ENCODE results near the gene APLF. TPM values are rescaled to one million over a fixed set of nuclear protein-coding genes. Genes with fewer than 3 reads are reported as not detected.

APLF gene
- total and polyA plus RNA-seq, 2 experiments from 2014 or later = 1.5 to 5.0 TPM

DNA sequence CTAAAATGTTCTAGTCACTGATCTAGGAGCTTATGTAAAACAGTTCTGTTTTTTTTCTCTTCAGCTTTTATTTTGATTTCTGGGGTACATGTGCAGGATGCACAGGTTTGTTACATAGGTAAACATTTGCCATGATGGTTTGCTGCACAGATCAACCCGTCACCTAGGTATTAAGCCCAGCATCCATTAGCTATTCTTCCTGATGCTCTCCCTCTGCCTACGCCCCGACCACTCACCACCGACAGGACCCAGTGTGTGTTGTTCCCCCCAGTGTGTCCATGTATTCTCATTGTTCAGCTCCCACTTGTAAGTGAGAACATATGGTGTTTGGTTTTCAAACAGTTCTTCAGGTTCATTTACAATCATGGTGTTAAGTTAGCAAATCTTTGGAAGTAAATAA is 91.2 kb downstream of the APLF start:
- Histone ChIP-seq H3K36me3 (replicated peaks; ENCODE audit: insufficient read depth, low read depth) (no peaks in the 10 kb centered on the region), H3K27me3 (no peaks in the 10 kb centered on the region), H4K20me1 (ENCODE audit: insufficient read depth, poor library complexity, severe bottlenecking) (no peaks in the 10 kb centered on the region), H3K4me1 (ENCODE audit: insufficient read depth) (no peaks in the 10 kb centered on the region), H3K4me3 (no peak overlapping the region), H3K4me2 (no peak overlapping the region), H3K9me2 (replicated peaks; ENCODE audit: insufficient read depth) (no peaks in the 10 kb centered on the region), H2AFZ (no peak overlapping the region), H3K9me3 (ENCODE audit: low read depth) (no peaks in the 10 kb centered on the region), H3K27ac (no peak overlapping the region), H3K79me2 (no peaks in the 10 kb centered on the region)
- no peak for DNase-seq (ENCODE audit: low spot score)
- no peak for TF ChIP-seq EZH2phosphoT487 (IDR thresholded peaks at IDR 0.05; ENCODE audit: low read depth, severe bottlenecking, unreplicated experiment)
- TF ChIP-seq EZH2 (IDR thresholded peaks at IDR 0.05; ENCODE audit: borderline replicate concordance) = no peak
- TF ChIP-seq, protein P1, sequence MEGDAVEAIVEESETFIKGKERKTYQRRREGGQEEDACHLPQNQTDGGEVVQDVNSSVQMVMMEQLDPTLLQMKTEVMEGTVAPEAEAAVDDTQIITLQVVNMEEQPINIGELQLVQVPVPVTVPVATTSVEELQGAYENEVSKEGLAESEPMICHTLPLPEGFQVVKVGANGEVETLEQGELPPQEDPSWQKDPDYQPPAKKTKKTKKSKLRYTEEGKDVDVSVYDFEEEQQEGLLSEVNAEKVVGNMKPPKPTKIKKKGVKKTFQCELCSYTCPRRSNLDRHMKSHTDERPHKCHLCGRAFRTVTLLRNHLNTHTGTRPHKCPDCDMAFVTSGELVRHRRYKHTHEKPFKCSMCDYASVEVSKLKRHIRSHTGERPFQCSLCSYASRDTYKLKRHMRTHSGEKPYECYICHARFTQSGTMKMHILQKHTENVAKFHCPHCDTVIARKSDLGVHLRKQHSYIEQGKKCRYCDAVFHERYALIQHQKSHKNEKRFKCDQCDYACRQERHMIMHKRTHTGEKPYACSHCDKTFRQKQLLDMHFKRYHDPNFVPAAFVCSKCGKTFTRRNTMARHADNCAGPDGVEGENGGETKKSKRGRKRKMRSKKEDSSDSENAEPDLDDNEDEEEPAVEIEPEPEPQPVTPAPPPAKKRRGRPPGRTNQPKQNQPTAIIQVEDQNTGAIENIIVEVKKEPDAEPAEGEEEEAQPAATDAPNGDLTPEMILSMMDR (IDR thresholded peaks at IDR 0.05; ENCODE audit: poor library complexity) = no peak
- WGBS (ENCODE audit: low lambda C conversion rate, missing lambda C conversion rate) = 92% methylated on average over 4 of the region's 4 CpGs

DNA sequence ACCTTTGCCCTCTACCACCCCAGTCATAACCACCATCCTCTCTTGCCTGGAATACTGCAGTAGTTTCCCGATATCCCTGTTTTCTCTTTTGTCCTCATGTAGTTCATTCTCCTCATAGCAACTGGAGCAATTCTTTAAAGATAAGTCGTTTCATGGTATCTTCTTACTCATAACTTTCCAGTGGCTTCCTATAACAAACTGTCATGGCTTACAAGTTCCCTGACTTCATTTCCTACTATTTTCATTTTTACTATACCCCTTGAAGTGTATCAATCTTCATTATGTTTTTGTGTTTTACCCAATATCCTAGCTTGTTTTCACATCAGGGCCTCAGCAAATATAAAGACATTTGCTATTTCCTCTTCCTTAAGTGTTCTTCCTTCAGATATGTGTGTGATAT is 92.3 kb downstream of the APLF start:
- Histone ChIP-seq H3K4me2 (no peak overlapping the region), H2AFZ (no peak overlapping the region), H3K4me1 (ENCODE audit: insufficient read depth) (no peaks in the 10 kb centered on the region), H3K27ac (no peak overlapping the region), H3K27me3 (no peaks in the 10 kb centered on the region), H3K9me3 (ENCODE audit: low read depth) (no peaks in the 10 kb centered on the region), H4K20me1 (ENCODE audit: insufficient read depth, poor library complexity, severe bottlenecking) (no peaks in the 10 kb centered on the region), H3K36me3 (replicated peaks; ENCODE audit: insufficient read depth, low read depth) (no peaks in the 10 kb centered on the region), H3K9me2 (replicated peaks; ENCODE audit: insufficient read depth) (no peaks in the 10 kb centered on the region), H3K4me3 (no peak overlapping the region), H3K79me2 (no peaks in the 10 kb centered on the region)
- WGBS (ENCODE audit: low lambda C conversion rate, missing lambda C conversion rate) = 93% methylated on average over 2 of the region's 2 CpGs
- DNase-seq (ENCODE audit: low spot score) = no peak
- TF ChIP-seq, protein P1 (IDR thresholded peaks at IDR 0.05; ENCODE audit: poor library complexity) = no peak
- TF ChIP-seq EZH2phosphoT487 (IDR thresholded peaks at IDR 0.05; ENCODE audit: low read depth, severe bottlenecking, unreplicated experiment) (no peak), EZH2 (IDR thresholded peaks at IDR 0.05; ENCODE audit: borderline replicate concordance) (no peak)

DNA sequence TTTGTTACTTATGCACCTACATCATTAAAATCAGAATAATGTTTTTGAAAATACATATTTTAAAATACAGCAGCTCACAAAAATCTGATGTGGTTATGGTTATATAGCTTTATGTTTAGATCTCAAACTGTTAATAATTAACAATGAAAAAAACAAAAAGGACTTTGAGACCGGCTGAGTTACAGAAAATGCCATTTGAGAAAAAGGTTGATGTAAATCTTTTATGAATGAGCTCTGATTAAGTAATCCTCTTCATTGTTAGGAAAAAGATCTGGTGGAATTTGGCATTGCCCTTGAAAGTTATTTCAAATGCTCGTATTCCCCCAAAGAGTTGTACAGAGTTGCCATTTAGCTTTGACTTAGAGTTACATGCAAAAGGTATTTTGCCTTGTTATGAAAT is 93.2 kb downstream of the APLF start:
- TF ChIP-seq, protein P1 (IDR thresholded peaks at IDR 0.05; ENCODE audit: poor library complexity) = no peak
- TF ChIP-seq EZH2 (IDR thresholded peaks at IDR 0.05; ENCODE audit: borderline replicate concordance) (no peak), EZH2phosphoT487 (IDR thresholded peaks at IDR 0.05; ENCODE audit: low read depth, severe bottlenecking, unreplicated experiment) (no peak)
- no peak overlapping the region for H3K27ac ChIP-seq
- WGBS (ENCODE audit: low lambda C conversion rate, missing lambda C conversion rate) = 79% methylated on average over 2 of the region's 2 CpGs

DNA sequence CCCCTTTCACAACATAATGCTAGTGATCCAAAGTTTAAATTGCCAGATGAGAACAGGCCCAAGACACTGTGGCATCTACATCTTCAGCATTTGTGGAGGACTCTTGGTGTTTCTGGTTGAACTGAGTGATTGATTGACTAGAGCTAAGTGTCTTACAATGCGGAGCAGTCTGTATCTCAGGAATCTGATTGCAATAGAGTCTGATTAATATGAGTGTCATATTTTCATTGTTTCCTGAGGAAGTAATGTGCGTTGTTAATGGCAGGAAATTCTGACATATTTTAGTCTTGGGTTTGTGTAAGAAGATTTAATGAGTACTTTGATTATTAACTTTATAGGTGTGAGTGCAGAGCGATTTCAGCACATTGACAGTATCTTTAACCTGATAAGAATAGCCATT is 94.0 kb downstream of the APLF start:
- H3K4me3 ChIP-seq = no peak overlapping the region
- H3K79me2 ChIP-seq = no peaks in the 10 kb centered on the region
- H4K20me1 ChIP-seq (ENCODE audit: insufficient read depth, poor library complexity, severe bottlenecking) = no peaks in the 10 kb centered on the region
- H3K4me1 ChIP-seq (ENCODE audit: insufficient read depth) = no peaks in the 10 kb centered on the region
- no peak overlapping the region for H3K4me2 ChIP-seq
- no peak overlapping the region for H3K27ac ChIP-seq
- no peaks in the 10 kb centered on the region for H3K36me3 ChIP-seq (replicated peaks; ENCODE audit: insufficient read depth, low read depth)
- no peak for DNase-seq (ENCODE audit: low spot score)
- no peak overlapping the region for H2AFZ ChIP-seq
- no peaks in the 10 kb centered on the region for H3K9me3 ChIP-seq (ENCODE audit: low read depth)
- H3K9me2 ChIP-seq (replicated peaks; ENCODE audit: insufficient read depth) = no peaks in the 10 kb centered on the region
- H3K27me3 ChIP-seq = no peaks in the 10 kb centered on the region
- 81% methylated on average over 3 of the region's 3 CpGs for WGBS (ENCODE audit: low lambda C conversion rate, missing lambda C conversion rate)
- TF ChIP-seq, protein P1 (IDR thresholded peaks at IDR 0.05; ENCODE audit: poor library complexity) = no peak
- TF ChIP-seq EZH2 (IDR thresholded peaks at IDR 0.05; ENCODE audit: borderline replicate concordance) = no peak
- TF ChIP-seq EZH2phosphoT487 (IDR thresholded peaks at IDR 0.05; ENCODE audit: low read depth, severe bottlenecking, unreplicated experiment) = no peak

More for the DNA sequence above, 93.2 kb downstream of the APLF start:
- no peaks in the 10 kb centered on the region for H3K4me1 ChIP-seq (ENCODE audit: insufficient read depth)
- no peaks in the 10 kb centered on the region for H3K79me2 ChIP-seq
- no peak overlapping the region for H3K4me3 ChIP-seq
- no peak for DNase-seq (ENCODE audit: low spot score)
- no peaks in the 10 kb centered on the region for H3K36me3 ChIP-seq (replicated peaks; ENCODE audit: insufficient read depth, low read depth)
- no peaks in the 10 kb centered on the region for H3K9me3 ChIP-seq (ENCODE audit: low read depth)
- no peak overlapping the region for H2AFZ ChIP-seq
- no peaks in the 10 kb centered on the region for H3K27me3 ChIP-seq
- no peaks in the 10 kb centered on the region for H4K20me1 ChIP-seq (ENCODE audit: insufficient read depth, poor library complexity, severe bottlenecking)
- H3K4me2 ChIP-seq = no peak overlapping the region
- no peaks in the 10 kb centered on the region for H3K9me2 ChIP-seq (replicated peaks; ENCODE audit: insufficient read depth)
